ENCODE data around the gene CRK. TPM values are rescaled to one million over a fixed set of nuclear protein-coding genes. Genes with fewer than 3 reads are reported as not detected.
"Not testable (repeated sequence)": the region's sequence is repeated elsewhere in the genome, so short reads cannot be mapped to it uniquely, and the experiment has no call there.

Gene CRK
- total RNA-seq, 1 donor from 2014 or later = 66.2 TPM

DNA sequence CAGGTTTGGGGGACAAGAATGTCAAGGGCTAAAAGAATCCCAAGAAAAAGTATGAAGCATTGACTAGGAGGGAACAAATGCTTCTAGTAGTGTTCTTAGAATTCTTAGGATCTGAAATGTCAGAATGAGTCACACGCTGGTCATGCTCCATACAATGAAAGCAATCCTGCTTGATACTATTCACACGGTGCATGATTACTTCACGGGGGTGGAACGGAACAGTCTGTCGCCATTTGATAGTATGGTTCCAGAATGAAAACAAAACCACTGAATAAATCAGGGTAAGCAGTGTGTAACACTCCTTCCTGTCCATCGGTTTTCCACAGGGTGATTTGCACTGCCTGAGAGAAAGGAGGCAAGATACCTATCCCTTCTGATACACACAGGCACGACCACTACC is 33.1 kb downstream of the CRK start:
- H3K27ac ChIP-seq = peak overlapping the region; percentile 39
- H3K27me3 ChIP-seq (ENCODE audit: low read depth) = no peaks in the 10 kb centered on the region
- intact Hi-C loops (cut with DNase I) = no loop called here
- H3K4me3 ChIP-seq = no peak overlapping the region
- peaks cover 70% of the 10 kb centered on the region for H3K36me3 ChIP-seq
- peak; percentile 88 to 91 for ATAC-seq
- H3K4me1 ChIP-seq = peaks cover 11% of the 10 kb centered on the region
- no peaks in the 10 kb centered on the region for H3K9me3 ChIP-seq
- TF ChIP-seq, protein P1, sequence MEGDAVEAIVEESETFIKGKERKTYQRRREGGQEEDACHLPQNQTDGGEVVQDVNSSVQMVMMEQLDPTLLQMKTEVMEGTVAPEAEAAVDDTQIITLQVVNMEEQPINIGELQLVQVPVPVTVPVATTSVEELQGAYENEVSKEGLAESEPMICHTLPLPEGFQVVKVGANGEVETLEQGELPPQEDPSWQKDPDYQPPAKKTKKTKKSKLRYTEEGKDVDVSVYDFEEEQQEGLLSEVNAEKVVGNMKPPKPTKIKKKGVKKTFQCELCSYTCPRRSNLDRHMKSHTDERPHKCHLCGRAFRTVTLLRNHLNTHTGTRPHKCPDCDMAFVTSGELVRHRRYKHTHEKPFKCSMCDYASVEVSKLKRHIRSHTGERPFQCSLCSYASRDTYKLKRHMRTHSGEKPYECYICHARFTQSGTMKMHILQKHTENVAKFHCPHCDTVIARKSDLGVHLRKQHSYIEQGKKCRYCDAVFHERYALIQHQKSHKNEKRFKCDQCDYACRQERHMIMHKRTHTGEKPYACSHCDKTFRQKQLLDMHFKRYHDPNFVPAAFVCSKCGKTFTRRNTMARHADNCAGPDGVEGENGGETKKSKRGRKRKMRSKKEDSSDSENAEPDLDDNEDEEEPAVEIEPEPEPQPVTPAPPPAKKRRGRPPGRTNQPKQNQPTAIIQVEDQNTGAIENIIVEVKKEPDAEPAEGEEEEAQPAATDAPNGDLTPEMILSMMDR (IDR thresholded peaks at IDR 0.05) = no peak
- no peak for DNase-seq

- Histone ChIP-seq H3K9me3 (no peaks in the 10 kb centered on the region), H3K36me3 (peaks cover 75% of the 10 kb centered on the region), H3K4me1 (peaks cover 11% of the 10 kb centered on the region), H3K27me3 (ENCODE audit: low read depth) (no peaks in the 10 kb centered on the region), H3K4me3 (no peak overlapping the region), H3K27ac (no peak overlapping the region)
- DNase-seq = no peak
- intact Hi-C loops (cut with DNase I) = no loop called here
- TF ChIP-seq, protein P1 (IDR thresholded peaks at IDR 0.05) = no peak
- ATAC-seq = no peak
Observed at GRCh38 chr17:1421470-1421869, 34.6 kb downstream of the CRK start.

- intact Hi-C loops (cut with DNase I) = no loop called here
- no peak for ATAC-seq
Observed at GRCh38 chr17:1420981-1421380, 35.1 kb downstream of the CRK start.

GRCh38 chr17:1420163-1420562 is 35.9 kb downstream of the CRK start:
- H3K4me1 ChIP-seq = peaks cover 11% of the 10 kb centered on the region
- TF ChIP-seq, protein P1 (IDR thresholded peaks at IDR 0.05) = no peak
- no peaks in the 10 kb centered on the region for H3K27me3 ChIP-seq (ENCODE audit: low read depth)
- DNase-seq = no peak
- ATAC-seq = no peak
- H3K9me3 ChIP-seq = no peaks in the 10 kb centered on the region
- intact Hi-C loops (cut with DNase I) = no loop called here
- H3K27ac ChIP-seq = no peak overlapping the region
- H3K4me3 ChIP-seq = no peak overlapping the region
- peaks cover 65% of the 10 kb centered on the region for H3K36me3 ChIP-seq

More at GRCh38 chr17:1420981-1421380, 35.1 kb downstream of the CRK start:
- Histone ChIP-seq H3K27me3 (ENCODE audit: low read depth) (no peaks in the 10 kb centered on the region), H3K9me3 (no peaks in the 10 kb centered on the region), H3K4me3 (no peak overlapping the region), H3K36me3 (peaks cover 72% of the 10 kb centered on the region), H3K4me1 (peaks cover 11% of the 10 kb centered on the region), H3K27ac (no peak overlapping the region)
- no peak for DNase-seq
- TF ChIP-seq, protein P1 (IDR thresholded peaks at IDR 0.05) = no peak

GRCh38 chr17:1418476-1418875 is 37.6 kb downstream of the CRK start:
- H3K4me1 ChIP-seq; H3K4me3 ChIP-seq; H3K27me3 ChIP-seq (ENCODE audit: low read depth); DNase-seq; H3K27ac ChIP-seq; intact Hi-C loops (cut with DNase I); H3K9me3 ChIP-seq; ATAC-seq: not testable (repeated sequence)
- peaks cover 54% of the 10 kb centered on the region for H3K36me3 ChIP-seq

DNA sequence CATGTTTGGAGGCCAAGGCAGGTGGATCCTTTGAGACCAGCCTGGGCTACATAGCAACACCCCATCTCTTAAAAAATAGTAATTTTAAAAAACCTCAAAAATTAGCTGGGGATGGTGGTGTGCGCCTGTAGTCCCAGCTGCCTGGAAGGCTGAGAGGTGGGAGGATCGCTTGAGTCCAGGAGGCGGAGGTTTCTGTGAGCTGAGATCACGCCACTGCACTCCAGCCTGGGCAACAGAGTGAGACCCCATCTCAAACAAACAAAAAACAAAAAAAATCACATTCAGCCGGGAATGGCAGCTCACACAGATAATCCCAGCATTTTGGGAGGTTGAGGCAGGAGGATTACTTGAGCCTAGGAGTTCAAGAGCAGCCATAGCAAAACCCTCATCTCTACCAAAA is 39.6 kb downstream of the CRK start:
- ATAC-seq (no peak), DNase-seq (no peak)
- TF ChIP-seq, protein P1 (IDR thresholded peaks at IDR 0.05) = no peak
- H3K27ac ChIP-seq = no peak overlapping the region
- no peaks in the 10 kb centered on the region for H3K9me3 ChIP-seq
- H3K4me1 ChIP-seq = peaks cover 15% of the 10 kb centered on the region
- H3K36me3 ChIP-seq = peaks cover 34% of the 10 kb centered on the region
- no peaks in the 10 kb centered on the region for H3K27me3 ChIP-seq (ENCODE audit: low read depth)
- no peak overlapping the region for H3K4me3 ChIP-seq
- intact Hi-C loops (cut with DNase I) = no loop called here
